ENCODE measurements around the gene TSPEAR. TPM values are rescaled to one million over a fixed set of nuclear protein-coding genes. Genes with fewer than 3 reads are reported as not detected.

TSPEAR gene
- total and polyA plus RNA-seq, 2 donors (not counting 1 experiment from before 2014, with no cell fraction given): not detected

GRCh38 chr21:44509539-44509938, 201.8 kb downstream of the TSPEAR start:
- Histone ChIP-seq H3K27ac (ENCODE audit: low read length in 2 of 2) (no peak overlapping the region), H3K9ac (ENCODE audit: low read length) (no peak overlapping the region), H4K20me1 (ENCODE audit: control insufficient read depth, insufficient read depth, low read length, poor library complexity, severe bottlenecking) (no peaks in the 10 kb centered on the region), H3K27me3 (replicated peaks in 1 of 4; ENCODE audit: control extremely low read depth in 1 of 4, control insufficient read depth in 3 of 4, insufficient read depth in 4 of 4, low read length in 3 of 4) (peaks cover 0 to 9% (median 4%) of the 10 kb centered on the region in 4 experiments), H3K4me3 (ENCODE audit: control extremely low read depth in 1 of 5, extremely low read depth in 1 of 5, insufficient read depth in 1 of 5, low read depth in 2 of 5, low read length in 4 of 5) (no peak overlapping the region), H3K36me3 (replicated peaks in 1 of 2; ENCODE audit: control extremely low read depth in 1 of 2, control insufficient read depth in 1 of 2, extremely low read depth in 1 of 2, insufficient read depth in 2 of 2, low read length in 1 of 2) (no peaks in the 10 kb centered on the region), H2AFZ (ENCODE audit: insufficient read depth, low read depth, low read length, poor library complexity, severe bottlenecking) (no peak overlapping the region), H3K9me3 (ENCODE audit: control extremely low read depth in 1 of 3, control insufficient read depth in 2 of 3, insufficient read depth in 1 of 3, low read length in 2 of 3) (peaks cover 0 to 3% (median 0%) of the 10 kb centered on the region in 3 donors), H3K4me2 (replicated peaks; ENCODE audit: low read depth, low read length, poor library complexity, severe bottlenecking) (no peak overlapping the region), H3K4me1 (ENCODE audit: control insufficient read depth in 2 of 2, insufficient read depth in 2 of 2, low read length in 2 of 2) (peaks cover 9 to 14% of the 10 kb centered on the region in 2 donors), H3K79me2 (ENCODE audit: control insufficient read depth, insufficient read depth, low read length) (no peaks in the 10 kb centered on the region)
- intact Hi-C loops (cut with micrococcal nuclease): no loop called here
- DNase-seq (no peak), ATAC-seq (ENCODE audit: low read depth) (no peak)
- no peak for TF ChIP-seq CTCF (IDR thresholded peaks at IDR 0.05)
- TF ChIP-seq EZH2 (IDR thresholded peaks at IDR 0.05; ENCODE audit: borderline replicate concordance, insufficient read depth, low read depth, low read length, poor library complexity, severe bottlenecking): no peak
- H3K4me1 Mint-ChIP-seq: peaks cover 7% of the 10 kb centered on the region
- no peaks in the 10 kb centered on the region for H3K9me3 Mint-ChIP-seq (ENCODE audit: insufficient read depth)
- WGBS (ENCODE audit: insufficient coverage): 78% methylated on average over 12 of the region's 12 CpGs
- ChIA-PET CTCF (interaction anchor here (1.0 to 3.6 kb wide), 6 partner anchors 233 to 440 kb away, joined by 3 to 37 read pairs (median 5); partner anchors contain the start of gene UBE2G2), POLR2A (interaction anchor here (0.6 kb wide), 1 partner anchor 337 kb away, joined by 3 read pairs; no protein-coding TSS in a partner anchor)
- H3K27me3 Mint-ChIP-seq: peaks cover 10% of the 10 kb centered on the region
- no peak overlapping the region for H3K4me3 Mint-ChIP-seq
- no peak overlapping the region for H3K27ac Mint-ChIP-seq

- Histone ChIP-seq H3K9me3 (ENCODE audit: control extremely low read depth in 1 of 3, control insufficient read depth in 2 of 3, insufficient read depth in 1 of 3, low read length in 2 of 3) (peaks cover 0 to 3% (median 0%) of the 10 kb centered on the region in 3 donors), H2AFZ (ENCODE audit: insufficient read depth, low read depth, low read length, poor library complexity, severe bottlenecking) (no peak overlapping the region), H3K79me2 (ENCODE audit: control insufficient read depth, insufficient read depth, low read length) (no peaks in the 10 kb centered on the region), H4K20me1 (ENCODE audit: control insufficient read depth, insufficient read depth, low read length, poor library complexity, severe bottlenecking) (no peaks in the 10 kb centered on the region), H3K4me1 (ENCODE audit: control insufficient read depth in 2 of 2, insufficient read depth in 2 of 2, low read length in 2 of 2) (peaks cover 14 to 21% of the 10 kb centered on the region in 2 donors), H3K27ac (ENCODE audit: low read length in 2 of 2) (no peak overlapping the region), H3K27me3 (replicated peaks in 1 of 4; ENCODE audit: control extremely low read depth in 1 of 4, control insufficient read depth in 3 of 4, insufficient read depth in 4 of 4, low read length in 3 of 4) (peaks cover 0 to 9% (median 4%) of the 10 kb centered on the region in 4 experiments), H3K36me3 (replicated peaks in 1 of 2; ENCODE audit: control extremely low read depth in 1 of 2, control insufficient read depth in 1 of 2, extremely low read depth in 1 of 2, insufficient read depth in 2 of 2, low read length in 1 of 2) (no peaks in the 10 kb centered on the region), H3K9ac (ENCODE audit: low read length) (no peak overlapping the region), H3K4me2 (replicated peaks; ENCODE audit: low read depth, low read length, poor library complexity, severe bottlenecking) (no peak overlapping the region), H3K4me3 (ENCODE audit: control extremely low read depth in 1 of 5, extremely low read depth in 1 of 5, insufficient read depth in 1 of 5, low read depth in 2 of 5, low read length in 4 of 5) (no peak overlapping the region)
- no peaks in the 10 kb centered on the region for H3K9me3 Mint-ChIP-seq (ENCODE audit: insufficient read depth)
- H3K27me3 Mint-ChIP-seq: peaks cover 10% of the 10 kb centered on the region
- no peak for DNase-seq
- intact Hi-C loops (cut with micrococcal nuclease): no loop called here
- TF ChIP-seq CTCF (IDR thresholded peaks at IDR 0.05): no peak
- no peak for TF ChIP-seq EZH2 (IDR thresholded peaks at IDR 0.05; ENCODE audit: borderline replicate concordance, insufficient read depth, low read depth, low read length, poor library complexity, severe bottlenecking)
- H3K27ac Mint-ChIP-seq: no peak overlapping the region
- peaks cover 7% of the 10 kb centered on the region for H3K4me1 Mint-ChIP-seq
- ChIA-PET CTCF (interaction anchor here (3.6 kb wide), 1 partner anchor 285 kb away, joined by 37 read pairs; no protein-coding TSS in a partner anchor), POLR2A (no interaction called here)
- H3K4me3 Mint-ChIP-seq: no peak overlapping the region
- no peak for ATAC-seq (ENCODE audit: low read depth)
- WGBS (ENCODE audit: insufficient coverage): 89% methylated on average over 21 of the region's 30 CpGs
These were observed 202.5 kb downstream of the TSPEAR start for GRCh38 chr21:44508711-44509445.

All from B cell (primary cell).